NCI-H2171 (cell line): ENCODE measurements around the gene KCMF1.

Experiments
- DNase-seq: peaks from one replicate; lab custom pipeline; 2025; lab: John Stamatoyannopoulos, UW

The KCMF1 gene

GRCh38 chr2:84980263-84980983 is 9.5 kb downstream of the KCMF1 start:
- no peak for DNase-seq

GRCh38 chr2:84986018-84986417 is 15.1 kb downstream of the KCMF1 start:
- no peak for DNase-seq

DNA sequence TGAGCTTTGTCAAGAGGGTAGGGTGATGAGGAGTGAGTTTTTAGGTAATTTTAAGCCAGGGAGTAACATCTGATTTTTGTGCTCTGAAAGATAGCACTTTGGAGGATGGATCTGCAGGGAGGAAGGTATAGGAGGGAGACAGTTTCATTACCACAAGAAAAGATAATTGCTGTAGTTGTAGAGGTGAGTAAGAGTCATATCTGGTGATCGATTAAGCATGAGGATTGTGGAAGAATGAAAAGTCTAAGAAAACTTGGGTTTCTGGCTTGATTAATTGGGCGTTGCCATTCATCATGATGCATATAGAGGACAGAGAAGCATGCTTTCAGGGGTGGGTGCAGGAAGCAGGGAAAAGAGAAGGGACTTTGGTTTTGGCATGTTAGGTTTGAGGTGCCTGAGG is 18.5 kb downstream of the KCMF1 start:
- no peak for DNase-seq

- DNase-seq = no peak
Measured at GRCh38 chr2:84989927-84990326, 19.0 kb downstream of the KCMF1 start.

- DNase-seq = no peak
Measured at GRCh38 chr2:84991404-84992160, 20.6 kb downstream of the KCMF1 start.

DNA sequence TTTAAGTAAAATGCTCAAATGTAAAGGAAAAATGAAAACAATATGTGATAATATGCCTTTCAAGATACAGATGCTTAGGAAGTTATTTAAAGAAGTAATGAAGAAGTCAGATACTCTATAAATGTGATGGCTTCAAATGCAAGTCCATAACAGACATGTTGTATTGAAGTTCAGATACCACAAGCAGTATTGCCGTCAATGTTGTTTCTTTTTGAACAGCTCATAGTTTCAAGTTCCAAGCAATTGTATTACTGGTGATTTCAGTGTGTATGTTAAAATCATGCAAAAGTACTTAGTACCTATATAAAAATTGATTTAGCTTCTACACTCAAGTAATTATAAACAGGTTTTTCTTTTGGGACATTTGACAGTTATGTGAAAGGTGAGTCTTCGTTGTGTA is 24.9 kb downstream of the KCMF1 start:
- DNase-seq = no peak

GRCh38 chr2:84996909-84997308 is 25.9 kb downstream of the KCMF1 start:
- no peak for DNase-seq

GRCh38 chr2:84999553-84999955 is 28.6 kb downstream of the KCMF1 start:
- no peak for DNase-seq

- DNase-seq = no peak
Measured at GRCh38 chr2:85001595-85001994, 30.6 kb downstream of the KCMF1 start.

GRCh38 chr2:85002534-85002933 is 31.6 kb downstream of the KCMF1 start:
- no peak for DNase-seq

- no peak for DNase-seq
Measured at GRCh38 chr2:85008252-85008651, 37.3 kb downstream of the KCMF1 start.

GRCh38 chr2:85009019-85009618 is 38.2 kb downstream of the KCMF1 start:
- no peak for DNase-seq

DNA sequence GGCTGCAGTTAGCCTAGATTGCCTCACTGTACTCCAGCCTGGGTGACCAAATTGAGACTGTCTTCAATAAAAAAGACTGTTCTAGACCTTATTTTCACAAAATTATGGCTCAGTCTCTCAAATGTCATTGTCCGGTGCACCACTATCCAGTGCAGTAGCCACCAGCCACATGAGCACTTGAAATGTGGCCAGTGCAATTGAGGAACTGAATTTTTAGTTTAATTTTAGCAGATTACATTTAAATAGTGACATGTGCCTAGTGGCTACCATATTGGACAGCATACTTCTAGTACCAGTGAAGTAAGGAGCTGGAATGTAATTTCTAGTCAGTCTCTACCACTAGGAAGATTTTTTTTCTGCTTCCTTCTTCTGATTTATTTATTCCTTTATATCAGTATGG is 39.4 kb downstream of the KCMF1 start:
- DNase-seq = no peak

DNA sequence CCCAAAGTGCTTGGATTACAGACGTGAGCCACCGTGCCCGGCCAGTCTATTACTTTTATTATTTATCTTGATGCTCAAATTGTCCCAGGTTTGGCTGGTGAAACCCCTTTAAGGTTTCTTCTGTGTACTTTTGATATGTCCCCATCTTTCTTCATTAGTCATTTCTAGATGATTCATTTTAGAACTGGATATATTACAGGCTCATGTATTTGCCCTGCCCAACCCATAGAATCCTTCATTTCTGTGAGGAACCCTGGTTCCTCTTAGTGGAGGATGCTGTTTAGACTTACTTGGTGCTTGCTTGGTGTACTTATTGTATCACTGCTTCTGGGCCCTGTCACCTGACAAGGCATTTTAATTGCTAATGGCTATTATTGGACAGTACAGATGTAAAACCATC is 40.1 kb downstream of the KCMF1 start:
- no peak for DNase-seq

DNA sequence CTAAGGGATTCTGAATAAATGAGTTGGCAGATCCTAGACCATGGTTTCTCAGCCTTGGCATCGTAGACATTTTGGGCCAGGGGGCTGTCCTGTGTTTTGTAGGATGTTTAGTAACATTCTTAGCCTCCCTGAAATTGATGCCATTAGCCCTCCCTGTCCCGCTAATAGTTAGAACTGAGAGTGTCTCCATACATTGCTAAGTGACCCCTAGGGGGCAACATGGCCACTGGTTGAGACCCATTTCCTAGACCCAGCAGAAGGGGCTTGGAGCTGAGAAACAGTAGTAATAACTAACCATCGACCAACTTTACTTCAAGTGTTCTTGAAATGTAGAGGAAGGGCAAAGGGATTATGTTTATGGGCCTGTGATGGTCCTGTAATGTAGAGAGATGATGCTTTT is 40.8 kb downstream of the KCMF1 start:
- no peak for DNase-seq

DNA sequence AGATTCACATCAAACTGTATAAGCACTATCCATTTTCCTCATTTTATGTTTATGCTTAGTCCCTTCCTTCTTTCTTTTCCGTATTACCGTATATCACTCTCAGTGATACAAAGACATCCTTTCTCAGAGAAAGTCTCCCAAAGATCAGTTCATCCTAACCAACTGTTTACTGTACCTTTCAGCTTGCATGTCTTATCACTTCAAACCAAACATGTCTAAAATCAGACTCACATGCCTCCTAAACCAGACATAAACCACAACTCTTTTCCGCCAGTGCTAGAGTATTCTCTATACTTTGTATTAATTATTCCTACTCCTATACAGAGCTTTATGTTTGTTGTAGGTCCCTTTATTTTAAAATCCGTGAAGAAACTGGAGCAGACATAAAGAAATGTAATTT is 41.5 kb downstream of the KCMF1 start:
- no peak for DNase-seq

- no peak for DNase-seq
Measured at GRCh38 chr2:85012855-85013254, 41.9 kb downstream of the KCMF1 start.

DNA sequence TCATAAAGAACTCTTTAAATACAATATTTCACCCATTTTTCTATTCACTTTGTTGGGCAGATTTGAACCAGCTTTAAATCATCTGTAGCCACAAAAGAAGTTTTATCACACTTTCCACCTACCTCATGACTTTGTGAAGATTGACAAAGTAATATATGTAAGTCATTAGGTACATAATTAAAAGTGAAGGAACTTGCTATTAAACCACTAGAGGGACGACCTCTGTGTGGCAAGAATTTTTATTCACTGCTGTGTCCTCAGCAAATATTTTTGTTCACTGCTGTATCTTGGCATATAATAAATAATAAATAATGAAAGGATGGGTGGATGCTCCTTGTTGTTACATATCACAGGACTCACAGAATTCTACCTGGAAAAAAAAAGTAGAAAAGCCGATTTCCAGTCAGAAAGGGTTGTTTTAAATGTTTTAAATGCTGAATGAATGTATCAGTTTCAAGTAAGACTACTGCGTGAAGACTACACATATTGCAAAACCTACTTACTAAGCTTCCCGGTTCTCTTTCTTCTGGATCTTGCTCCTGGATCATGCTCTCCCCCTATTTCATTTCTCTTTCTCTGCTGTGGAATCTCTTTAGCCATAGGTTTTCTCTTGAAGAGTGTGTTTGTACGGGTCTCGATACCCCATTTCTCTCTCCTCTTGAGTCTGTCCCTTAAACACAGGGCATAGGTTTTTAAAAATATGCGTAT is 44.8 kb downstream of the KCMF1 start:
- no peak for DNase-seq

DNA sequence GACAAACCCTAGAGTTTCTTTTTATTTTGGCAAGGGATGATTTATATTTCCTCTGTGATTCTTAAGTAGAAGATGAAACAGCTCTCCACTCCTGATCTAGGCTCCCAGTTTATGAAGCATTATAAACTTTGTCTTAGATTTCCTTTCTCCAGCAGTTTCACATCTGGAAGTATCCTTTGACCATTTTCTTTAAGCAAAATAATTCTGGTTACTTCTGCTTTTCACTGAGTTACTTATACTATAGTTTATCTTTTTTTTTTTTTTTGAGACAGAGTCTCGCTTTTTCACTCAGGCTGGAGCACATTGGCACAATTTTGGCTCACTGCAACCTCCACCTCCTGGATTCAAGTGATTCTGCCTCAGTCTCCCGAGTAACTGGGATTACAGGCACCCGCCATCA is 45.5 kb downstream of the KCMF1 start:
- no peak for DNase-seq

DNA sequence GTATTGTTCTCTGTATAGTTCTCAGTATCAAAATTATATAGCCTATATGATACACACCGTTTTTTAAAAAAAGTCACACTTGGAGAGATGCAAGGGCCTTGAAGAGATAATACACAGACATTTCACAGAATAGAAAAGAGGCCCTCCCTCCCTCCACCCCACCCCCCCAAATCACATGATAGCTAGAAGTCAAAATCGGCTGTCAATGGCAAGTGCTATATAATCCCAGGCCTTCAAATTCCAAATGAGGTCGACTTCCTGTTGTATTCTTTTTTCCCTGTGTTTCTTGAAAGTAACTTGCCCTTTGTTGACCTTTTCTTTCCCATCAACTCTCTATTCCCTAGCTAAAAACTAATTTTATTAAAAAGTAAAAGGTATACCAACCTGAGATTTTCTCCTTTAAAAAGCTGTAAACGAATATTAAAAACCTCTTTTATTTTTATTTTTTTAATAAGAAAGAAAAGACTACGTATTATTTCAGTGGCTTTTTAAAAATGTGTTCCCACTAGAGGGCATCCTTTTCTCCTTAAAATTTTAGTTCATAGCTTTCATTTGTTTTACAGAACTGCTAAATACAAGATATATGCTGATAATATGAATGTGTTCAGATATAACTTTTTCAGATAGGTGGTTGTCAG is 46.6 kb downstream of the KCMF1 start:
- no peak for DNase-seq

DNA sequence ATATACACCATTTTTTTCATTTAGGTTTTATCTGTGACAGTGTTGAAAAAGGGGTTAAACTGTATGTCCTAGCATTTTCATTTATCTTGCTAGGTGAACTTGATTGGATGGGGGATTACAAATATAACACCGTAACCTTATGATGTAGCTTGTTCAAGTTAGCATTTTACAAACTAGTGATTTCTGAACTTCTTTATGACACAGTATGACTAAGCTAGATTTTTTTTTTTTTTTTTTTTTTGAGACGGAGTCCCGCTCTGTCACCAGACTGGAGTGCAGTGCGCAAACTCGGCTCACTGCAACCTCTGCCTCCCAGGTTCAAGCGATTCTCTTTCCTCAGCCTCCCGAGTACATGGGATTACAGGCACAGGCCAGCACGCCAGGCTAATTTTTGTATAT is 47.1 kb downstream of the KCMF1 start:
- no peak for DNase-seq

DNA sequence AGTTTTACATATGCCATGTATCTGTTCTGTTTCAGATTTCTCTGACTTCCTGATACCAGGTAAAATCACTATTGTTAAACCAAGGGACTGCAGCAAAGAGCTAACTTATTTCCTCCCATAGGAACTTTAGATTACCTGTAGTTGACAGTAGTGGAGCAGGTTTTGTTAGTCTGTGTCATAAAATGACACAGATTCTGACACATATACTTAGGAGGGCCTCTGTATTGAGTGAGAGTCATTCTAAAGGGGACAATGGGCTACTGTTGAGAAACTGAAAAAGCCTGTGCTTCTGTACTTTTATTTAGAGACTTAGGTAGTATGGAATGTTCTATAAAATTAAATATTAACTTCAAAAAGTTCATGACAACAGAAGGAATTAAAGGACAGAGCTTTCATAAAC is 48.2 kb downstream of the KCMF1 start:
- no peak for DNase-seq
